ENCODE data around the gene DMRTC1.
"Not testable (repeated sequence)": the region's sequence is repeated elsewhere in the genome, so short reads cannot be mapped to it uniquely, and the experiment has no call there.

DMRTC1 gene, protein sequence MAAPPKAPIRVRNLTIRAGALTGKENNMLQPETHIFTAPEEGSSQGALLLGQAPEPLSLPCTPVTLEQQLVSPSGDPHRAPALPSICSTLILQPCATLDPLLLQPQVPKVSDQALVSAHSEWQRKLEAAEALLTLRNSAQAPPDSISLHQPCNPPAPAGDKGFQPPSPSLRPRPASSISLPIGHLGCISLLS

DNA sequence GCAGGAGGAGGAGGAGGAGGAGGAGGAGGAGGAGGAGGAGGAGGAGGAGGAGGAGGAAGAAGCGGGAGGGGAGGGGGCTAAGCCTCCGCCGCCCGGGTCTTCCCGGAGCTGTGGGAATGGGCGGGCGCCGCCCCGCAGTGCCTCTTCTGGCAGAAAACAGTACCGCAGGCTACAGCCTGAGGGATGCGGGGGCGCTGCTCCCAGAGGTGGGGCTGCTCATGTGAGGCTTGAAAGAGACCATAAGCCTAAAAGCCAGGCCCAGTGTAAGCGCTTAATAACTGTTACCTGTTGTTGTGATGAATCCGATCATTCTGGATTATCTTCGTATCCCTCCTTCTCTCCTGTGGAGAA is at the start of gene DMRTC1:
DMRTC1 (minus strand) TSS at position 19 of the 351 bp plus-strand sequence. CDS start 68,143 bp downstream, outside the sequence.
- in situ Hi-C loops (cut with HindIII; ENCODE audit: low sequenced_read_pairs), result not testable (repeated sequence)

DNA sequence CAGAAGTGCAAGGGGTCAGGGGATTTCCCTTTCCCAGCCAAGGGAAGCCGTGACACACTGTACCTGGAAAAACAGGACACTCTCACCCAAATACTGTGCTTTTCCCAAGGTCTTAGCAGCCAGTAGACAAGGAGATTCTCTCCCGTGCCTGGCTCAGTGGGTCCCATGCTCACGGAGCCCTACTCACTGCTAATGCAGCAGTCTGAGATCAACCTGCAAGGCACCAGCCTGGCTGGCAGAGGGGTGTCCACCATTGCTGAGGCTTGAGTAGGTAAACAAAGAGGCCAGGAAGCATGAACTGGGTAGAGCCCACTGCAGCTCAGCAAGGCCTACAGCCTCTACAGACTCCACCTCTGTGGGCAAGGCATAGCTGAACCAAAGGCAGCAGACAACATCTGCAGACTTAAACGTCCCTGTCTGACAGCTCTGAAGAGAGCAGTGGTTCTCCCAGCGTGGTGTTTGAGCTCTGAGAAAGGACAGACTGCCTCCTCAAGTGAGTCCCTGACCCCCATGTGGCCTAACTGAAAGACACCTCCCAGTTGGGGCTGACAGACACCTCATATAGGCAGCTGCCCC is 37.3 kb upstream of the DMRTC1 start:
- in situ Hi-C loops (cut with HindIII; ENCODE audit: low sequenced_read_pairs), result not testable (repeated sequence)

DNA sequence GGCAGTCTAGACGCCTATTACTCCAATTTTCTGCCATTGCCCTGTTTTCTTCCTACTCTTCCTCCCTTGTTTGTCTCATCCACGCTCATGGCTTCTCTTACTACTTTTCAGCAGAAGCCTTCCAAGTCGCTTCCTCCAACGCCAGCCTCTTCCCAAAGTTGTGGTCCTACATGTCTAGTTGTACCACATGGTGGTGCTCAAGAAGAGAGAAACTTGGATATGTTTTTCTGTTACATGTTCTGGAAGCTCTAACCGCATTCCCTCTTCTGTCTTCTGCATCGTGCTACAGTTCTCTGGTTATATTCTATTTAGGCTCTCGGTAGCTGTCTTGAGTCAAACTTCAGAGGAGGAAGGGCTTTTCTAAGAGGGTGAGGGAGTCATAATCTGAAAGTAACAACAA is 31.2 kb upstream of the DMRTC1 start:
- in situ Hi-C loops (cut with HindIII; ENCODE audit: low sequenced_read_pairs), result not testable (repeated sequence)

DNA sequence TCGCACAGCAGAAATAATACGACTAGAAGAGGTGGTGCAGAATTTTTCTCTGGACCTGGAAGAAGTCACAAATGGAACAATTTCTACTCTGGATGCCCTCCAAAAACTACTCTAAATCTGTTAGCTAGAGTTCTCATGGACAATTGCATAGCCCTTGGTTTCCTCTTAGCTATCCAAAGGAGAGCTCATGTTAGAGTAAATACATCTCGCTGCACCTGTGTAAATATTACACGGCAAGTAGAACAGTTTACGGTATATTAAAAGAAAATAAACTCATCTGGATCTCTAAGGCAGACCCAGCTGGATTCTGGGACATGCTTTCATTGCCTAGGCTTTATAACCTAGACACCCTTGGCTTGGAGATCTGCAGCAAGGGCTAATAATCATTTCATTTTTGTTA is 28.2 kb upstream of the DMRTC1 start:
- in situ Hi-C loops (cut with HindIII; ENCODE audit: low sequenced_read_pairs), result not testable (repeated sequence)

DNA sequence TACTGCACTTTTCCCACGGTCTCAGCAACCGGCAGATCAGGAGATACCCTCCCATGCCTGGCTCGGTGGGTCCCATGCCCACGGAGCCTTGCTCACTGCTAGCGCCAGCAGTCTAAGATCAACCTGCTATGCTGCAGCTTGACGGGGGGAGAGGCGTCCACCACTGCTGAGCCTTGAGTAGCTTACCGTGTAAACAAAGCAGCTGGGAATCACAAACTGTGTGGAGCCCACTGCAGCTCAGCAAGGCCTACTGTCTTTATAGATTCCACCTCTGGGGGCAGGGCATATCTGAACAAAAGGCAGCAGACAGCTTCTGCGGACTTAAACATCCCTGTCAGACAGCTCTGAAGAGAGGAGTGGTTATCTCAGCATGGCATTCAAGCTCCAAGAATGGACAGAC is 16.3 kb upstream of the DMRTC1 start:
- in situ Hi-C loops (cut with HindIII; ENCODE audit: low sequenced_read_pairs), result not testable (repeated sequence)

DNA sequence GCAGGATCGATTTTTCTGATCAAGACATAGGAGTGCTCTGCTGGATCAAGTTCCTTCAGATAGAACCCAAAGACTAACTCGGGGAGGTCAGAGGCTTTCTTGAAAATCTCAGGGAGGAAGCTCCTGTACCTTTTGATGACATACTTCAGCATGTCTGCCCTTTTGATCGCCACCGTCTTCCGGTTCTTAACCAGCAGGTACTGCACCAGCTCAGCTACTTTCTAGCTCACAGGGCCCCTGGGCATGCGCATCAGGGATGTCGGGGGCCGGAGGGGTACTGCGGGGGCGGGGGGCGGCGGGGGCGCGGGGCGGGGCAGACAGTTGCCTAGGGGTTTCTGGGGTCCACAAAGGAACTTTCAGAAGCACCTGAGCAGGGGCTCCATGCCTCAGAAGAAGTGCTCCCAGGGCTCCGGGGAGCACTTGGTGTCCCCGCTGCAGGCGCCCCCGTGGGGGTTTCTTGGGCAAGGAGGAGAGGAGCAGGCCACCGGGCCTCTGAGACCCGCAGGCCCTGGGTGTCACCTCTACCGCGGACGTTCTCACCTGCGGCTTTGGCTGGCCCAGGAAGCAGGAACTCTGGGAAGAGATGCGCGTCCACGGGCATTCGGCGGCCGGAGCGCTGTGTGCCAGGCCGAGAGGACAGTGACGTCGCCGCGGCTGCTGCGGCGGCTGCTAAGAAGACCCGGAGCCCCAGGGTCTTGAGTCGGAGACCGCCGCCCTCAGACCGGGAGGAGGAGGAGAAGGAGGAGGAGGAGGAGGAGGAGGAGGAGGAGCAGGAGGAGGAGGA is 410 bp downstream of the DMRTC1 start:
- in situ Hi-C loops (cut with HindIII; ENCODE audit: low sequenced_read_pairs), result not testable (repeated sequence)

DNA sequence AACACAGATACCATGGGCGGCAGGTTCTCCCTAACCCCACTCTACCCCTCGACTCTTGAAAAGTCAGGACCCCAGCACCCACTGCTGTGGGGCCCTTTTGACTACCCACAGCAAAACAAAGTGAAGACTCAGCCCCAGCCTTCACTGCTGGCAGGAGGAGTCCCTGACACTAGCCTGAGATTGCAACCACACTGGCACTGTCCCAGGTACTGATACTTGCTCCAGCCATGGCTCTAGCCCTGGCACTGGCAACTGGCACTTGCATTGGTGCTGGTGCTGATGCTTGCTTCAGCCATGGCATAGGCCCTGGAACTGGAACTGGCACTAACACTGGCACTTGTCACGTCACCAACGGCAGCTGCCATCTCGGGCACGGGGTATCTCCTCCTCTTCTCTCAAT is 1.4 kb downstream of the DMRTC1 start:
- in situ Hi-C loops (cut with HindIII; ENCODE audit: low sequenced_read_pairs), result not testable (repeated sequence)

DNA sequence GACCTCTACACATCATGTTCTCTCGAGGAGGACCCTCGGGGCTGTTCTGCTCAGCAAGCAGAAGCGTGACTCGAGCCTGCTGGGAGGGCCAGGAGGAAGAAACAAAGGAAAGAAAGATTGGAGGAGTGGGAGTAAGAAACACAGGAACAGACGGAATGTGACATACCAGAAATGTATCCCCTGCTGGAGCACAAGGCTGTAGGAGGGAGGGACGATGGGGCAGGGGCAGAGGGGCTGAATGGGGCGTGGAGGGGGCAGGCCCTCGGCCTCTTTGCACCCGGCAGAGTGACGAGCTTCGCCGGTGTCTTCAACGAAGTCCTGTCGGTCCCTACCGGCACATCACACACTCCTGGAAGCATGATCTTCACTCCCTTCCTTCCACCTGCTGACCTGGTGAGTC is 5.7 kb downstream of the DMRTC1 start, which contains the start of gene FAM236A:
FAM236A (plus strand) TSS at position 301 of the 400 bp plus-strand sequence; CDS start at position 358, 57 bp downstream.
- in situ Hi-C loops (cut with HindIII; ENCODE audit: low sequenced_read_pairs), result not testable (repeated sequence)

DNA sequence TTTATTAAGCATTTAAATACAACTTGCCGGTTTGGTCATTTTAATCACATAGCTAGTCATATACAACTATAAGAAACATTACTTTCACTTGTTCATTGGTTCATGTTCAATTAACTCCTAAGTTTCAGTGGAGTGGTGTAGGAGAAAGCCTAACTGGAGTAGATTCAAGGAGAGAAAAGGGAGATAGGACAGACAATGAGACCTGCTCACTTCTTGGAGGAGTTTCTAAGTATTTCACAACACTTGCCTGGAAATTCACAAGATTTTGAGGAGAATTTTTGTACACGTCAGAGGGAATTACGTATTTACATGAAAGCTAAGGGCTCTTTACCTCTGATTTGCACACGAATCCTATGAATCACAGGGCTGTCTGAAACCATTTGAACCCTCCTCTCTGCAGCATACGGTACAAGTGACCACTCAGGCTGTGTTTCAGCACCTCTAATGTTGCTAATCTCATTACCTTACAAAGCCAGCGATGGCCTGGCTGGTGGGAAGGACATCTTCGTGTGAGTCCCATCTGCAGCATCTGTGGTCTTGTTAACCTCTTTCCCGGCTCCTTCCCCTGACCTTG is 6.7 kb downstream of the DMRTC1 start:
- in situ Hi-C loops (cut with HindIII; ENCODE audit: low sequenced_read_pairs), result not testable (repeated sequence)

DNA sequence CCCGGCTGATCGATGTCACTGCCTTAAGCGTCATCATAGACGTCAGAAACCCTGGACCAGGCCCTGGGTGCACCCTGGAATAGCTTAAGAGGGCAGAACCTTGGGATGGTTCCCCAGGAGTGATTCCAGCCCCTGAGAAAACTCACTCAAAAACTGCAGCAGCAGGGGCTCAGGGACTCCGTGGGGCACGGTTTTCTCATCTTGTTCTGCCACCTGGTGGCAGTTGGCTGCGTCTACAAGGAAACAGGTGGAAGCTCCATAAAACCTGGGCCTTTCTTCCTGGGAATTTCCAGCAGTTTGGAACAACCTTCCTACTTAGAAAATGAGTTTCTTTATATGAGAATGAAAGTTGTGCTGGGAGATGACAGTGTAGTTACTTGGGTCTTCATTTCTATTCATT is 7.2 kb downstream of the DMRTC1 start:
- in situ Hi-C loops (cut with HindIII; ENCODE audit: low sequenced_read_pairs), result not testable (repeated sequence)

DNA sequence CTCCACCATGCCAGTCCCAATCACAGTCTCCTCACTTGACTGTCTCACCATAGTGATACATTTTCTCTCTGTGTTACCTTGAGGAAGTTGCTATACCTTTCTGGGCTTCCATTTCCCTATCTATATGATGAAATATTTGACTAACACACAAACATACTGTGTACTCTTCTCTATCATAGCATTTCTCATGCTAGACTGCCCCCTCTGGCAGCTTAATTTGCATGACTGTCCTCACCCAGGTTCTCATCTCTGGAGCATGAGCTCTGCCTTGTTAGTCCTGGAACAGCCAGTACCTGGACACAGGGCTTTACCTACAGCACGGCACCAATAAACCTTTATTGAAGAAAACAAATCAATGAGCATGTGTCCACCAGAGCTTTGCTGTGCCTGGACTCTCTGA is 11.4 kb downstream of the DMRTC1 start:
- in situ Hi-C loops (cut with HindIII; ENCODE audit: low sequenced_read_pairs), result not testable (repeated sequence)

DNA sequence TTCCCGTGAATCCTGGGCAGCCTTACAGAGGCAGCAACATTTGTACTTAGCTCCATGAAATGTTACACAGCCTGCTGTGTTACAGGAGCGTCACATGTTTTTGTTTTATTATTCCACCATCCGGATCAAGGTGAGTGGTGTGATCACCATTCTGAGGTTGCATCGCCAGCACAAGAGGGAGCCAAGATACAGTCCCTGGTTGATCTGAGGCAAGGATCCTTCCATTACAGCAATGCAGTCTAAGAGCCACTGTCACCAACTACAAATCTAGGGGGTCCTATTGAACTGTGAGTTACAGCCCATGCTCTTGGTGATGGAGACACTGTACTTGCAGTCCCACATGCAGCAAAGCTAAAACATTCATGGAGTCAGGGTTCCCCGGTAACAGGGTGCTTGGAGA is 27.5 kb downstream of the DMRTC1 start:
- in situ Hi-C loops (cut with HindIII; ENCODE audit: low sequenced_read_pairs), result not testable (repeated sequence)

DNA sequence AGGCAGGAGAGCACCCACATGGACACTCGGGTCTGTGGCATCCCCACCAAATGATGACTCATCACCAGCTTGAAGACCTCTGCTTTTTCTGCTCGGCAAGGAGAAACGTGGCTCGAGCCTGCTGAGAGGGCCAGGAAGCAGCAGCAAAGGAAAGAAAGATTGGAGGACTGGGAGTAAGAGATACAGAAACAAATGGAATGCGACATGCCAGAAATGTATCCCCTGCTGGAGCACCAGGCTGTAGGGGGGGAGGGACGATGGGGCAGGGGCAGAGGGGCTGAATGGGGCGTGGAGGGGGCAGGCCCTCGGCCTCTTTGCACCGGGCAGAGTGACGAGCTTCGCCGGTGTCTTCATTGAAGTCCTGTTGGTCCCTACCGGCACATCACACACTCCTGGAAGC is 31.3 kb downstream of the DMRTC1 start, which contains the start of gene FAM236C:
FAM236C (plus strand) TSS at position 301 of the 400 bp plus-strand sequence. CDS start 100 bp downstream, outside the sequence.
- in situ Hi-C loops (cut with HindIII; ENCODE audit: low sequenced_read_pairs), result not testable (repeated sequence)

DNA sequence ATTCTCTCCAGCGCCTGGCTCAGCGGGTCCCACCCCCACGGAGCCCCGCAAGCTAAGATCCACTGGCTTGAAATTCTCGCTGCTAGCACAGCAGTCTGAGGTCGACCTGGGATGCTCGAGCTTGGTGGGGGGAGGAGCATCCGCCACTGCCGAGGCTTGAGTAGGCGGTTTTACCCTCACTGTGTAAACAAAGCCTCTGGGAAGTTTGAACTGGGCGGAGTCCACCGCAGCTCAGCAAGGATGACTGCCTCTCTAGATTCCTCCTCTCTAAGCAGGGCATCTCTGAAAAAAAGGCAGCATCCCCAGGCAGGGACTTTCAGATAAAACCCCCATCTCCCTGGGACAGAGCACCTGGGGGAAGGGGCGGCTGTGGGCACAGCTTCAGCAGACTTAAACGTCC is 53.9 kb downstream of the DMRTC1 start:
- in situ Hi-C loops (cut with HindIII; ENCODE audit: low sequenced_read_pairs), result not testable (repeated sequence)

DNA sequence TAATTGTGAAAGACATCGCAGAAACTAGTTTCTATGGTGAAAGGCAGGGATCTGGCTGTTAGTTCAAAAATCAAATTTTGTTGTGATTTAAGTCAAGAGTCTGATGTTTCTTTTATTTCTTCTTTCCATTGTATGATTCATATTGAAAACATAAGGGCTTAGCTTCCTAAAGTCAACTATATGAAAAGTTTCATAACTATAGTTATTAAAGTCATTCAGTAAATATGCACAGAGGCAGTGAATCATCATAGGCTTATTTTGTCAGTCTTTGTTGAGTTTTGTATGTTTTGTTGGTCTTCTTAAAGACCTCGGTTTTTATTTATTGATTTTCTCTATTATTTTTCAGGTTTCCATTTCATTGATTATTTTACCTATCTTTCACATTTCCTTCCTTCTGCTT is 60.7 kb downstream of the DMRTC1 start:
- in situ Hi-C loops (cut with HindIII; ENCODE audit: low sequenced_read_pairs), result not testable (repeated sequence)

DNA sequence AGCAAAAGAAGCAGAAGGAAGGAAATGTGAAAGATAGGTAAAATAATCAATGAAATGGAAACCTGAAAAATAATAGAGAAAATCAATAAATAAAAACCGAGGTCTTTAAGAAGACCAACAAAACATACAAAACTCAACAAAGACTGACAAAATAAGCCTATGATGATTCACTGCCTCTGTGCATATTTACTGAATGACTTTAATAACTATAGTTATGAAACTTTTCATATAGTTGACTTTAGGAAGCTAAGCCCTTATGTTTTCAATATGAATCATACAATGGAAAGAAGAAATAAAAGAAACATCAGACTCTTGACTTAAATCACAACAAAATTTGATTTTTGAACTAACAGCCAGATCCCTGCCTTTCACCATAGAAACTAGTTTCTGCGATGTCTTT is 106.1 kb downstream of the DMRTC1 start:
- in situ Hi-C loops (cut with HindIII; ENCODE audit: low sequenced_read_pairs), result not testable (repeated sequence)

DNA sequence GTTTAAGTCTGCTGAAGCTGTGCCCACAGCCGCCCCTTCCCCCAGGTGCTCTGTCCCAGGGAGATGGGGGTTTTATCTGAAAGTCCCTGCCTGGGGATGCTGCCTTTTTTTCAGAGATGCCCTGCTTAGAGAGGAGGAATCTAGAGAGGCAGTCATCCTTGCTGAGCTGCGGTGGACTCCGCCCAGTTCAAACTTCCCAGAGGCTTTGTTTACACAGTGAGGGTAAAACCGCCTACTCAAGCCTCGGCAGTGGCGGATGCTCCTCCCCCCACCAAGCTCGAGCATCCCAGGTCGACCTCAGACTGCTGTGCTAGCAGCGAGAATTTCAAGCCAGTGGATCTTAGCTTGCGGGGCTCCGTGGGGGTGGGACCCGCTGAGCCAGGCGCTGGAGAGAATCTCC is 112.9 kb downstream of the DMRTC1 start:
- in situ Hi-C loops (cut with HindIII; ENCODE audit: low sequenced_read_pairs), result not testable (repeated sequence)
